ENCODE results near the gene C1QBP.
"Not testable (repeated sequence)": the region's sequence is repeated elsewhere in the genome, so short reads cannot be mapped to it uniquely, and the experiment has no call there.

The C1QBP gene, protein sequence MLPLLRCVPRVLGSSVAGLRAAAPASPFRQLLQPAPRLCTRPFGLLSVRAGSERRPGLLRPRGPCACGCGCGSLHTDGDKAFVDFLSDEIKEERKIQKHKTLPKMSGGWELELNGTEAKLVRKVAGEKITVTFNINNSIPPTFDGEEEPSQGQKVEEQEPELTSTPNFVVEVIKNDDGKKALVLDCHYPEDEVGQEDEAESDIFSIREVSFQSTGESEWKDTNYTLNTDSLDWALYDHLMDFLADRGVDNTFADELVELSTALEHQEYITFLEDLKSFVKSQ

DNA sequence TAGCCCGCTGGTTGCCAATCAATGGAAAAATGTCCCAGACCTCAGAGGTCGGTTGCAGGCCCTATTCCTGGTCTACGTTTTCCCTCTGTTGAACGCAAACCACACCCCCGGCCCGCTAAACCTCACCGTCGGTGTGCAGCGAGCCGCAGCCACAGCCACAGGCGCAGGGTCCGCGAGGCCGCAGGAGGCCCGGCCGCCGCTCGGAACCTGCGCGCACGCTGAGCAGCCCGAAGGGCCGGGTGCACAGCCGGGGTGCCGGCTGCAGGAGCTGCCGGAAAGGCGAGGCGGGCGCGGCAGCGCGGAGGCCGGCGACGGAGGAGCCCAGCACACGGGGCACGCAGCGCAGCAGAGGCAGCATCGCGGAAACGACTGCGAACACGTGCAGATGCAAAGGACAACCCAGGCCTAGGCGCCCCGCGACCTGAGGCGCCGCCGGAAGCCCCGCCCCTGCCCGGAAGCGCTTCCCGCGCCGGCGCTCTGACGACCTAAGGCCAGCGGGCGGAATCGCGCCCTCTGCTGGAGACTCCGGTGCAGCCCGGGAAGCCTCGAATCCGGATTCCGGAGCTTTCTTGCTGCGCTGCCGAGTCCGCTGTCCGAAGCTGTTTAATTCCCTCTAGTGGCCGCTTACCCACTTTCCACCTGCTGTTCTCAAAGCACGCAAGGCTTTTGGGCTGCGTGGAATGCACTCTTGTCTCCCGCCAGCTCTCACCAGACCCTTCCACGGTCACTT, at the start of gene C1QBP:
C1QBP (minus strand) TSS at position 440 of the 730 bp plus-strand sequence; CDS start at position 358, 82 bp downstream.
- peak; percentile 76 for DNase-seq

DNA sequence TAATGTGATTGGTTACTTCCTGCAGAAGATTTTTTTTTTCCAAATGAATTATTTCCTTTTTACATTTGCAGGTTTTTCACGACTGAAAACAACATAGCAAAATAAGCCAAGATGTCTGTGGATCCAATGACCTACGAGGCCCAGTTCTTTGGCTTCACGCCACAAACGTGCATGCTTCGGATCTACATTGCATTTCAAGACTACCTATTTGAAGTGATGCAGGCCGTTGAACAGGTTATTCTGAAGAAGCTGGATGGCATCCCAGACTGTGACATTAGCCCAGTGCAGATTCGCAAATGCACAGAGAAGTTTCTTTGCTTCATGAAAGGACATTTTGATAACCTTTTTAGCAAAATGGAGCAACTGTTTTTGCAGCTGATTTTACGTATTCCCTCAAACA, 49.8 kb upstream of the C1QBP start:
- no peak for DNase-seq

DNA sequence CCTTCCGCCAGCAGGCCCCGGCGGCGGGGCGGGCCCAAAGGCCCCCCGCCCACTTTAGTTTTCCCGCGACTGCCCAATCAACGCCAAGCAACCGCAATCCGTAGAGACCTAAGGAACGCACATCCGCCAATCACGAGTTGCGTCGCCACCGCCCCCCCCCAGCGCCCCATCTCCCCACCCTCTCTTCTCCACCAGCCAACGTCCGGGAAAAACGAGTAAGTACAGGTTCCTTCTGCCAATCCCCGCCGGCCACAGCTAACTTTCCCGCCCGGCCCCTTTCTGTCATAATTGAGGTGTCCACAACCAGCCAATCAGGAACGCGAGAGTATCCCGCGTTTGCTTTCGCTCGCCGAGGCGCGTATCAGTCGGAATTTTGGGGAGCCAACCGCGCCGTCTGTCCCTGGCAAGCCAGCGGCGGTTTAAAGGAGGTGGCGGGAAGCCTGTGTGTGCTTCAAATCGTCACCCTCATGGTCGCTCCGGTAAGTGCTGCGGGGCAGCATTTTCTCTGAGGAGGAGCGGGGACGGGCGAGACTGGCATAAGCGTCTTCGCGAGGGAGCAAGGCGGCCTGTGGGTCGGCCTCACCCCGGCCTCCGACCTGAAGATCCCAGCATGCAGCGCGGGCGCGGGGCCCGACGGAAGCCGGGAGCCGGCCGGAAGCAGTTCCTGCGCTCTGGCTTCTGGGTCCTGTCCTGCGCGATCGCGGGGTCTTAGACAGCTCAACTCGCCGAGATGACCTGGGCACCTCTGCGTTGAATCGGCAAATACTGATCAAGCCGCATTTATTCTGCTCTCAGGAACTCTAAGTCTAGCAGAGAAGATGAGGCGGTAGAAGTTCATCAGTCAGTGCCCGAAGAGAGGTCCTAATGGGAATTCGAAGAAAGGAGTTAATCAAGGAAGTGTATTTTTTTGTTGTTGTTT, 47.5 kb upstream of the C1QBP start, which contains the start of gene MIS12:
MIS12 (plus strand) TSS at position 361 of the 919 bp plus-strand sequence. CDS start 2,297 bp downstream, outside the sequence.
- peak; percentile 91 for DNase-seq

- DNase-seq = no peak
These were observed 46.6 kb upstream of the C1QBP start, which contains the start of gene DERL2 for GRCh38 chr17:5485270-5486205. TSS of gene DERL2 (minus strand) at chr17:5486178. CDS start at chr17:5486161, 17 bp downstream.

DNA sequence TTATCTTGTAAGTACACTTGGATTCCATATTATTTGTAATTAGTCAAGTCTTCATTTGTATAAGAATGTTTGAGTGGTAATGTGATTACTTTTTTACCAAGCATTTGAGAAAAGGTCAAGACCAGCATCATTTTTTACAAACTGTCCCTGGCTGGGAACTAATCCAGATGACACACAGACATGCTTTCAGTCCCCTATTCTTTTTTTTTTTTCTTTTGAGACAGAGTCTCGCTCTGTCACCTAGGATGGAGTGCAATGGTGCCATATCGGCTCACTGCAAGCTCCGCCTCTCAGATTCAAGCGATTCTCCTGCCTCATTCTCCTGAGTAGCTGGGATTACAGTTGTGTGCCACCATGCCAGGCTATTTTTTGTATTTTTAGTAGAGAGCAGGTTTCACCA, 42.5 kb upstream of the C1QBP start:
- DNase-seq = no peak

DNA sequence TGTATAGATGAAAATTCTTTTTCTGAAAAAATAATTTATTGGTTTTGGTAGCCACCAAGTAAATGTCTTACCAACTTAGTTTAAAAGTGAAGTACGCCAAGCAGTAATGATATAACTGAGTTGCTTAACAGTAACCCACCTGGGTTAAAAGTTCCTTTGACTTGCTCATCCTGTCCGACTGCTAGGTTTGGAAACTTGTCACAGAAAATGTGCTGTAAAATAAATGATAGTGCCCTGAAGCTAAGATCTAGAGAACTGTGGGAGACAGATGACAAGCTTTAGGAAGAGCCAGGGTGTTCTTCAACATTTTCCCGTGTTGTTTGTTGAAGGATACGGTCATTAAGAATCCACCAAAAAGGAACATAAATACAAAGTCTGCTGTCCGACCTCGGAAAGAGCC, 42.0 kb upstream of the C1QBP start:
- DNase-seq = no peak

GRCh38 chr17:5478992-5479391, 40.0 kb upstream of the C1QBP start:
- DNase-seq = no peak

GRCh38 chr17:5473906-5474305, 35.0 kb upstream of the C1QBP start:
- no peak for DNase-seq

GRCh38 chr17:5472511-5472910, 33.6 kb upstream of the C1QBP start:
- no peak for DNase-seq

- DNase-seq = no peak
These were observed 29.1 kb upstream of the C1QBP start for GRCh38 chr17:5468075-5468473.

- DNase-seq = no peak
These were observed 28.5 kb upstream of the C1QBP start for GRCh38 chr17:5467416-5467815.

GRCh38 chr17:5466295-5466694, 27.3 kb upstream of the C1QBP start:
- DNase-seq = no peak

DNA sequence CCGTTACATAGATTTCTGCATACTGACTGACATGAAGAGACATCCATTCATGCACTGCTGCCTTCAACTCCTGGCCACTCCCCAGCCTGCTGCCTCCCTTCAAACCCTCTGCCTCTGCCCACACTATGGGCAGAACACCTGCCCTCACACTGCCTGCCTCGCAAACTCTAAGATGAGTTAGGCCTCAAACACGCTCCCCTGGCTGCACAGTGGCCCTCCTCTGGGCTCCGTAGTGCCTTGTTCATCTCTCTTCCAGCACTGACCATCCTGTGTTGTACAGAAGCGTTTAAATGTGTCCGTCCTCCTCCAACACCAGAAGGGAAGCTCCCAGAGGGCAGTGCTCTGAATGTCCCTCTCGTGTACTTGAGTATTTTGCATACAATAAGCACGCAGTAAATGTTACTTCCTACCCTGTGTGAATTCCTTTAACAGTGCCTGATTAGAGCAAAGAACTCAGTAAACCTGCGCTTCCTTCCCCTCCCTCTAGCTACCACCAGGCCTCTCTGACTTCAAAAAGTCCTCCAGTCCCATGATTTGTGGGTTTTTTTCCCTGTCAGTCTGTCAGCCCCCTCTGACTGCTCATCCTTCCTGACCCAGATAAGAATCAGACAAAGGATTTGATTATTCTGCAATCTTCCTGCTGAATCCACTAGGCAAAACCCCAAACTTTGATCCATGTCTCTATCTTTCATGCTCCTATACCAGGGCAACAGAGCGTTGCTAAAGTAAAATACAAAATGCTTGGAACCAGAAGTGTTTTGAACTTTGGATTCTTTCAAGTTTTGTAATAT, 26.0 kb upstream of the C1QBP start:
- DNase-seq = no peak

DNA sequence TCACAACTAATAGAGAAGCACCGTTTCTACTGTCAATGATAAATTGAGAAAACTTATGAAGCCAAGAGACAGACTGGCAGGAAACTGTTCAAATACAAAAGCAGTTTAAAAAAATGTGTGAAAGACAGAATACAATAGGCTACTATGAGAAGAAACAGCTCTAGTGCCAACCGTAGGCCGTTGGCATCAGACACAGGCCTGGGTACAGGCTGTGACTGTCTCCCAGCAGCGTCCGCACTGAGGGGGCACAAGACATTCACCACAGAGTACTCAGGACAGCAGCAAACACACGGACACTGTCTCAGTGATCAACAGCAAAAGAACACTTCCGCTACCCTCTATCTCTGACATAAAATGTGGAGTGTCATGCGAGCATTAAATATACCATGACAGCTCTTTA, 7.8 kb upstream of the C1QBP start:
- DNase-seq = no peak

GRCh38 chr17:5444209-5444608, 5.3 kb upstream of the C1QBP start:
- no peak for DNase-seq

GRCh38 chr17:5443728-5444127, 4.8 kb upstream of the C1QBP start:
- no peak for DNase-seq

- DNase-seq = no peak
These were observed 450 bp upstream of the C1QBP start for GRCh38 chr17:5439446-5439764.

- no peak for DNase-seq
These were observed 1.1 kb downstream of the C1QBP start for GRCh38 chr17:5437721-5438317.

DNA sequence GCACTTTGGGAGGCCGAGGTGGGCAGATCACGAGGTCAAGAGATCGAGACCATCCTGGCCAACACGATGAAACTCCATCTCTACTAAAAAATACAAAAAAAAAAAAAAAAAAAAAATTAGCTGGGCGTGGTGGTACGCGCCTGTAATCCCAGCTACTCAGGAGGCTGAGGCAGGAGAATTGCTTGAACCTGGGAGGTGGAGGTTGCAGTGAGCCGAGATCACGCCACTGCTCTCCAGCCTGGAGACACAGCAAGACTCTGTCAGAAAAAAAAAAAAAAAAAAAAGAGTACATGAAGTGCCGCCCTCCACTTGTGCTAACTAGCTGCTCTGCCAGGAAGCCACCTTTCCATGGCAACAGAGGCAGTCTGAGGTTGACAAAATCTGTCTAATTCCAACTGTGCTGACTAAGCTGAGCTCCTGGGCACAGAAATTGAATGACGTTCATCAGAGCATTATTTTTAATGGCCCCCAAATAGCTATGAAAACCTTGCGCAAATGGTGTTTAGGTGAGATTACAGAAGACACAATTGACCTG, 3.1 kb downstream of the C1QBP start:
- not testable (repeated sequence) for DNase-seq

DNA sequence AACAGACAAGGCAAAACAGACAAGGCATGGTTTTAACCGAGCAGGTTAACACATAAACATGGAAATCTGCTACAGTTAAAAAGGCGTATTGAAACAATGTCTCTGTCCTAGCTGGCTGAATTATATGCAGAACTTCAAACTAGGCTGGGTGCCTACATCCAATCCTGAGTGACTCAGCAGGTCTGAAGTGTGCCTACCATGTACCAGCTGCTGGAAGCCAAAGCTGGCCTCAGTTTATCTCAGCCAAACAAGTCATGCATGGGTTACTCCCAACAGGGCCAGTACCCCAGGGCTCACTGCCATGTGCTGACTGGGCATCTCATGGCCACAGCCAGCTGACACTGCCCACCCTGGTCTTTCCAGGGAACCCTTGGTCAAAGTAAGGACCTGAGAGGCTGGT, 4.0 kb downstream of the C1QBP start:
- DNase-seq = no peak

All from NCI-H774 (cell line).